HTERT RPE-1 (cell line): ENCODE measurements around the gene ZNF646.

Experiments used
- in situ Hi-C: fragments of 300-500 bp; cut with MboI; formaldehyde crosslinking; loops from 4 replicates; pipeline ENCODE4 v1.14.3; 2020; ENCODE audit warnings: low sequenced_read_pairs

ZNF646 gene

GRCh38 chr16:31108035-31108793, 34.0 kb downstream of the ZNF646 start, which contains the start of gene BCKDK:
Gene BCKDK (plus strand): TSS chr16:31108386. CDS start chr16:31109224, 838 bp downstream.
- in situ Hi-C loops = no loop called here

- in situ Hi-C loops = no loop called here
Observed at GRCh38 chr16:31108794-31109558, 34.8 kb downstream of the ZNF646 start.

- in situ Hi-C loops = no loop called here
Observed at GRCh38 chr16:31109622-31110021, 35.4 kb downstream of the ZNF646 start.

DNA sequence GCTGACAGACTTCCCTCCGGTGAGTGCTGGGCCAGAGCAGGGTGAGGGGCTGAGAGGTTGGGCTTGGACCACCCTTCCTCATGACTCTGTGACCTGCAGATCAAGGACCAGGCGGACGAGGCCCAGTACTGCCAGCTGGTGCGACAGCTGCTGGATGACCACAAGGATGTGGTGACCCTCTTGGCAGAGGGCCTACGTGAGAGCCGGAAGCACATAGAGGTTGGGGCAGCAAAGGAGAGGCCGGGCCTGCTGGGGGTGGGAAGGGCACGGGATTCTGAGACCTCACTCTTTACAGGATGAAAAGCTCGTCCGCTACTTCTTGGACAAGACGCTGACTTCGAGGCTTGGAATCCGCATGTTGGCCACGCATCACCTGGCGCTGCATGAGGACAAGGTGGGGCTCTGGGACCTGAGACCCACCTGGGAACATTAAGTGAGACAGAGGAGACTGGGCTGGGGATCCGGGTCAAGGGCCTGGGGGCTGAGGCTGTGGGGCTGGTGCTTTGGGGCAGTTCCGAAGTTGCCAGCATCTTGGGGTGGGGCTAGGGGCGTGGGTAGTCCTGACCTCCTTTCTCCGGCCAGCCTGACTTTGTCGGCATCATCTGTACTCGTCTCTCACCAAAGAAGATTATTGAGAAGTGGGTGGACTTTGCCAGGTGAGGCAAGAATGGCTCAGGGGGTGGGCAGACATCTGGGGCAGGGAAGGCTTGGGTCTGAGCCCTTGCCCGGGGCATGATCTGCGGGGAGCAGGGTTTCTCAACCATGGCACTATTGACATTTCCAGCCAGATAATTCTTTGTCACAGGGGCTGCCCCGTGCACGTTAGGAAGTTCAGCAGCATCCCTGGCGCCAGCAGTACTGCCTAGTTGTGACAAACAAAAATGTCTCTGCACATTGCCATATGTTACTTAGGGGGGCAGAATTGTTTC, 36.1 kb downstream of the ZNF646 start:
- in situ Hi-C loops = no loop called here

GRCh38 chr16:31111881-31112466, 37.8 kb downstream of the ZNF646 start:
- in situ Hi-C loops = no loop called here

GRCh38 chr16:31112711-31113110, 38.5 kb downstream of the ZNF646 start:
- in situ Hi-C loops = no loop called here

GRCh38 chr16:31113121-31114120, 39.2 kb downstream of the ZNF646 start:
- in situ Hi-C loops = no loop called here

- in situ Hi-C loops = no loop called here
Observed at GRCh38 chr16:31114468-31114867, 40.2 kb downstream of the ZNF646 start.

- in situ Hi-C loops = no loop called here
Observed at GRCh38 chr16:31117384-31118222, 43.4 kb downstream of the ZNF646 start, which contains the start of gene KAT8. Gene KAT8 (plus strand): TSS chr16:31117664. CDS start chr16:31117682, 18 bp downstream.

DNA sequence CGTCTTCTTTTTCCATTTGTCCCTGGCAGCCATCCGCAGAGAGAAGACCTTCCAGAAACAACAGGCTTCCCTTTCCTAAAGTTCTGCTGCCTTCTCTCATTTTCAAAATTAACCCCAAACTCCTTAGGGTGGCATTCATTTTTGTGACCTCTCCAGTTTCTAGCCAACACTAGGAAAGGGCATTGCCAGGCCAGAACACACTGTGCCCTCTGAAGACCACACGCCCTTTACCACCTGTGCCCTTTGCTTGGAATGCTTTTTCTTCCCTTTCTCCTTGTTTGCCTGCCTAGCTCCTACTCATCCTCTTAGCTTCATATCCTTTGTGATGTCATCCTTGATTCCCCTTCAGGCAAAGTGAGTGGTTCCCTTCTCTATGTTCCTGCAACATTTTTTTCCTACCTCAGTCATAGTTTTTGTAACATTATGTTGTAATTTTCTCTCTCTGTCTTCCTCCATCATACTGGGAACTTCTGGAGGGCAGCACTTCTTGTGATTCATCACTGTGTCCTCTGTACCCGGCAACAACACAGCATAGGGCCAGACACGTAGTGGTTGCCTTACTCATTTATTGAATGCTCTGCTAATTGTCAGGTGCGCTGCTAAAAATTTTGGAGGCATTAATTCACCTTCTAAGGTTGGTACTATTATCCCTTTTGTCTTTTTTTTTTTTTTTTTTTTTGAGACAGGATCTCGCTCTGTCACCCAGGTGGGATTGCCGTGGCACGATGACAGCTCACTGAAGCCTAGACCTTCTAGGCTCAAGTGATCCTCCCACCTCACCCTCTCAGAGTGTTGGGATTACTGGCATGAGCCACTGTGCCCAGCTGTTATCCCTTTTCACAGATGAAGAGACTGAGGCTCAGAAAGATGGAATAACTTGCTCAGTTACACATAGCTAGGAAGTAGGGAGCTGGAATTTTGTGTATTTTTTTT, 44.3 kb downstream of the ZNF646 start:
- in situ Hi-C loops = no loop called here

GRCh38 chr16:31120129-31120528, 45.9 kb downstream of the ZNF646 start:
- in situ Hi-C loops = no loop called here

DNA sequence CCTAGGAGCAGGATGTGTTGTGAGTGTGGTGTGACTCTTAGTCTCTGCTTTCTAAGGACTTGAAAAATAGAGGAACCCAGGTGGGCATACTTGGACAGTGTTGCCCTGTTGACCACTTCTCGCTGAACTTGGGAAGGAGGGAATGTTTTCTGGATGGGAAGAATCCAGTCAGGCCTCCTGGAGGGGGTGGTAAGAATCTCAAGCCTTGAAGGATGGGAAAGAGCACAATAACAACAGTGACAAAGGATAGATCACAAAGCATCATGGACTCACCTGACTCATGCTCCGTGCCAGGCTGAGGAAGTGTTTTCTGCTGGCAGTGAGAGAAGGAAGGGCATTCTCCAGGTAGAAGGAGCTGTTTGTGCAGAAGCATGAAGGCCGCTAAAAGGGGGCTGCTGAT, 51.6 kb downstream of the ZNF646 start:
- in situ Hi-C loops = no loop called here

GRCh38 chr16:31127182-31127581, 53.0 kb downstream of the ZNF646 start:
- in situ Hi-C loops = no loop called here

- in situ Hi-C loops = no loop called here
Observed at GRCh38 chr16:31128711-31129567, 54.7 kb downstream of the ZNF646 start.

DNA sequence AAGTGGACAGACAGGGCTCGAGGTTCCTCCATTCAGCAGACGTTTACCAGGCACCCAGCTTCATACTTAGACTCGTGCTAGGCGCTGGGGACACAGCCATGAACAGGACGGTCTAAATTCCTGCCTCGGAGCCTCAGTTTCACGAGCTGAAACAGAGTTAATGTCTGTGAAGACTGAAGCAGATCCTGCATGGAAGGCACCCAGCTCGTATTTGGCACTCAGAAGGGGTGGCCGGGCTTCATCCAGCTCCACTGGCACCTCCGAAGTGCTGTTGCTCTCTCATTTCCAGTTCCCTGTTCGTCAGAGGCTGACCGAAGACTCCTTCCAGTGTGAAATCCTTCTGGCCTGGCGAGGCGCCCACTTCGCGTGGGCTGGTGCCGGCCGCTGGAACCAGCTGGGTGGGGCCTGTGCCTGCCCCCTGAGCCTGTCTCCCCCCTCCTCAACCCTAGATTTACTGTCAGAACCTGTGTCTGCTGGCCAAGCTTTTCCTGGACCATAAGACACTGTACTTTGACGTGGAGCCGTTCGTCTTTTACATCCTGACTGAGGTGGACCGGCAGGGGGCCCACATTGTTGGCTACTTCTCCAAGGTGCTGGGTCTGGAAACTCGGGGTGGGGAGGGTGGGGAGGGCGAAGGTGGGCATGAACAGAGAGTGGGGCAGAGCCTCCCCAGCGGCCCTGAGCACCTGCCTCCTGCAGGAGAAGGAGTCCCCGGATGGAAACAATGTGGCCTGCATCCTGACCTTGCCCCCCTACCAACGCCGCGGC, 55.5 kb downstream of the ZNF646 start:
- in situ Hi-C loops = no loop called here
